ENCODE data around the gene EVX2.

The EVX2 gene

DNA sequence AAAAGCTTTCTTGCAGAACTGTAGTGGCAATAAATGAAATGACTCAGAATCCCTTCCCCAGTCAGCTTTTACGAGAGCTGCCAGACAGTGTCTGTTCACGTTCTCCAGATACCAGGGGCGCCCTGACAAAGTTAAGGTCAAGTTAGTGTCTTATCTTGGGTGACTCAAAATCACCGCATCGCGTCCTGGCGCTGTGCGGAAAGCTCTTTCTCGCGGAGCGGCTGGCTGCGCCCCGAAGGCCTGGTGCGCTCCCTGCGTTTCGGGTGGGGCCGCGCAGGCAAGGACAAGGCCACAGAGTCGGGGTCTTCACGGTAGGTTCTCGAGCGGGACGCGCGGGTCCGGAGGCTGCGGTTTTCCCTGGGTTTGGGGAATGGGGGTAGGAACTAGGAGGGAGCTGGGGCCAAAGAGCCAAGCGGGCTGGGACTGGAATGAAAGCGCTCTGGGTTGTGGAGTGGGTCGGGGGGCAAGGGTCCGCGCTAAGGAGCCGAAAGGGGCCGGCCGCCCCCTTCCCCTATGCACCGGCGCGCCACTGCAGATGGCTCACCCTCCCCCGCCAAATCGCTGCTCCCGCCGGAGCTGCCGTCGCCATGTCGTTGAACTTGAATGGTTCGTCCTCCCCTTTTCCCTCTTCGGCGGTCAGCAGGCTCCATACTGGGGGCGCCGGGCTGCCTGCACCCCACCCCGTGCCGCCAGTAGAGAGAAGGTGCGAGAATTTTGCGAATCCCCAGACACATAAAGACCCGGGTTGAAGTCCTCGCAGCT is 20.7 kb upstream of the EVX2 start:
- Histone ChIP-seq H3K36me3 (ENCODE audit: insufficient read depth) (no peaks in the 10 kb centered on the region), H3K4me1 (ENCODE audit: low read depth, poor library complexity, severe bottlenecking) (no peaks in the 10 kb centered on the region), H3K27ac (no peak overlapping the region), H3K27me3 (ENCODE audit: insufficient read depth, low read depth) (no peaks in the 10 kb centered on the region), H3K9ac (no peak overlapping the region), H3K4me2 (no peak overlapping the region), H3K79me2 (ENCODE audit: insufficient read depth, low read depth) (no peaks in the 10 kb centered on the region), H4K20me1 (ENCODE audit: insufficient read depth) (no peaks in the 10 kb centered on the region), H2AFZ (ENCODE audit: low read depth) (no peak overlapping the region), H3K4me3 (IDR thresholded peaks at IDR 0.05; ENCODE audit: insufficient read depth, low read depth, low read length) (no peak overlapping the region)
- no peak for TF ChIP-seq CTCF (conservative IDR thresholded peaks at IDR 0.05; ENCODE audit: low read depth, low read length)

DNA sequence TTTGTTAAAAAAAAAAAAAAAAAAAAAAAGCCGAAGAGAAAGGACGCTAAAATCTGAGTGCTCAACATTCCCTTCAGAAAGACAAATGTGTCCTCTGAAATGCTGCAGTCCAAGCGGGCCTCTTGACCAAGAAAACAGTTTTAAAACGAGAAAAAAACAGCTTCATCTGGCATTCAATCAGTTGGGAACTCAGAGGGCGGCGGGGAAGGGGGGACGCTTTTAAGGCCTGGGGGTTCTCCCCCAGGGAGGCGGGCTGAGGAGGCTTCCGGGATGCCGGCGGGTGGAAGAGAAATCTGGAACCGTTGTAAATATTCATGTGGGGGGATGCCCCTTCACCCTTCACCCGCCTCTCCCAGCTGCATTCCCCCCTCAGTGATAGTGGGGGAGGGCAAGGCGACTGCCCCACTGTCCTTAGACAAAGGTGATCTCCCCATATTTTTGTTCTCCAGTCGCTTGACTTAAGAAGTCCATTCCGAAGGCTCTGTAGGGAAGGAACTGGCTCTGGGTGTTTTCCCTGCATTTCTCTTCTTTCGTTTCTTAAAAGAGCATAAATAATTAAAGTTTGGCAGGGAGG is 20.1 kb upstream of the EVX2 start:
- no peak overlapping the region for H3K4me3 ChIP-seq (IDR thresholded peaks at IDR 0.05; ENCODE audit: insufficient read depth, low read depth, low read length)
- H3K4me2 ChIP-seq, result no peak overlapping the region

GRCh38 chr2:176103194-176103593 is 19.4 kb upstream of the EVX2 start:
- H3K9ac ChIP-seq, result no peak overlapping the region
- no peaks in the 10 kb centered on the region for H4K20me1 ChIP-seq (ENCODE audit: insufficient read depth)
- no peaks in the 10 kb centered on the region for H3K79me2 ChIP-seq (ENCODE audit: insufficient read depth, low read depth)
- H3K4me3 ChIP-seq (IDR thresholded peaks at IDR 0.05; ENCODE audit: insufficient read depth, low read depth, low read length), result no peak overlapping the region
- TF ChIP-seq CTCF (conservative IDR thresholded peaks at IDR 0.05; ENCODE audit: low read depth, low read length), result no peak
- no peaks in the 10 kb centered on the region for H3K4me1 ChIP-seq (ENCODE audit: low read depth, poor library complexity, severe bottlenecking)
- H3K27me3 ChIP-seq (ENCODE audit: insufficient read depth, low read depth), result no peaks in the 10 kb centered on the region
- no peak overlapping the region for H3K4me2 ChIP-seq
- H3K36me3 ChIP-seq (ENCODE audit: insufficient read depth), result no peaks in the 10 kb centered on the region
- H2AFZ ChIP-seq (ENCODE audit: low read depth), result no peak overlapping the region
- H3K27ac ChIP-seq, result no peak overlapping the region

More for the DNA sequence above, 20.1 kb upstream of the EVX2 start:
- Histone ChIP-seq H3K79me2 (ENCODE audit: insufficient read depth, low read depth) (no peaks in the 10 kb centered on the region), H2AFZ (ENCODE audit: low read depth) (no peak overlapping the region), H3K27me3 (ENCODE audit: insufficient read depth, low read depth) (no peaks in the 10 kb centered on the region), H3K36me3 (ENCODE audit: insufficient read depth) (no peaks in the 10 kb centered on the region), H3K9ac (no peak overlapping the region), H4K20me1 (ENCODE audit: insufficient read depth) (no peaks in the 10 kb centered on the region), H3K4me1 (ENCODE audit: low read depth, poor library complexity, severe bottlenecking) (no peaks in the 10 kb centered on the region), H3K27ac (no peak overlapping the region)
- no peak for TF ChIP-seq CTCF (conservative IDR thresholded peaks at IDR 0.05; ENCODE audit: low read depth, low read length)

- no peaks in the 10 kb centered on the region for H3K27me3 ChIP-seq (ENCODE audit: insufficient read depth, low read depth)
- H3K4me1 ChIP-seq (ENCODE audit: low read depth, poor library complexity, severe bottlenecking), result no peaks in the 10 kb centered on the region
- no peak overlapping the region for H2AFZ ChIP-seq (ENCODE audit: low read depth)
- no peaks in the 10 kb centered on the region for H3K36me3 ChIP-seq (ENCODE audit: insufficient read depth)
- H3K4me3 ChIP-seq (IDR thresholded peaks at IDR 0.05; ENCODE audit: insufficient read depth, low read depth, low read length), result no peak overlapping the region
- H4K20me1 ChIP-seq (ENCODE audit: insufficient read depth), result no peaks in the 10 kb centered on the region
- H3K9ac ChIP-seq, result no peak overlapping the region
- H3K79me2 ChIP-seq (ENCODE audit: insufficient read depth, low read depth), result no peaks in the 10 kb centered on the region
- H3K4me2 ChIP-seq, result no peak overlapping the region
- no peak overlapping the region for H3K27ac ChIP-seq
- TF ChIP-seq CTCF (conservative IDR thresholded peaks at IDR 0.05; ENCODE audit: low read depth, low read length), result no peak
Observed at GRCh38 chr2:176102309-176102866, 18.6 kb upstream of the EVX2 start.

Data from KMS-11 (cell line).